GM23248 (cell line): ENCODE data around the gene FBXW4.

Experiments
- EZH2 ChIP-seq: fragments of 200-600 bp; sonication (generic); IDR thresholded peaks from 2 replicates; pipeline ENCODE4 v1.6.1; 2018; ENCODE audit warnings: antibody characterized with exemption, mild to moderate bottlenecking; ENCODE audit not compliant: insufficient read depth, poor library complexity, severe bottlenecking
- EZH2phosphoT487 ChIP-seq: fragments of 200-600 bp; sonication (generic); IDR thresholded peaks from 2 replicates; pipeline ENCODE4 v1.6.1; 2018; ENCODE audit warnings: antibody characterized with exemption, moderate library complexity, mild to moderate bottlenecking, low read depth; ENCODE audit not compliant: insufficient read depth

- no peak for TF ChIP-seq EZH2
- TF ChIP-seq EZH2phosphoT487 = no peak
These were observed 122.2 kb downstream of the FBXW4 start for GRCh38 chr10:101572785-101573184.
